GM21367 (cell line): ENCODE results near the gene CDK16.

Source experiments
- ATAC-seq: cut with Tn5 transposase; IDR thresholded peaks from one replicate; pipeline ENCODE4 v1.9.1; 2021; ENCODE audit not compliant: unreplicated experiment

CDK16 gene

DNA sequence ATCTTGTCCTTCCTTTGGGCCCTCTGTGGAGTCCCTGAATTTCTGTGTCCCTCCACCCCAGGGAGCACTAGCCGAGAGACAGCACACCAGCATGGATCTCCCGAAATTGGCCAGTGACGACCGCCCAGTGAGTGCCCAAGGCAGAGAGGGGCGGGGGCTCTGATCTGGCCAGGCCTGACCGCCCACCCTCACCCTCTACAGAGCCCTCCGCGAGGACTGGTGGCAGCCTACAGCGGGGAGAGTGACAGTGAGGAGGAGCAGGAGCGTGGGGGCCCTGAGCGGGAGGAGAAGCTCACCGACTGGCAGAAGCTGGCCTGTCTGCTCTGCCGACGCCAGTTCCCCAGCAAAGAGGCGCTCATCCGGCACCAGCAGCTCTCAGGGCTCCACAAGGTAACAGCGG lies 33.2 kb upstream of the CDK16 start:
- no peak for ATAC-seq

- ATAC-seq: no peak
These were observed 32.3 kb upstream of the CDK16 start for GRCh38 chrX:47186096-47186740.

GRCh38 chrX:47187106-47187677 lies 31.3 kb upstream of the CDK16 start:
- no peak for ATAC-seq

DNA sequence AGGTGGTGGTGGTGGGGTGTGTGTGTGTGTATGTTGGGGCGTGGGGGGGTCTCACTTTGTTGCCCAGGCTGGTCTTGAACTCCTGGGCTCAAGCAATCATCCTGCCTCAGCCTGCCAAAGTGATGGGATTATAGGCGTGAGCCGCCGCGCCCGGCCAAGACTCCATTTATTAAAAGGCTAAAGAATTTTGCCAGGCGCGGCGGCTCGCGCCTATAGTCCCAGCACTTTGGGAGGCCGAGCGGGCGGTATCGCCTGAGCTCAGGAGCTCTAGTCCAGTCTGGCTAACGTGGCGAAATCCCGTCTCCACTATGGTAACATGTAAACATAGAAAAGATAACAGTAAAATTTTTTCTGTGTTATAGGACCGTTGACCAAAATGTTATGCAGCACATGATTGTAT lies 28.6 kb upstream of the CDK16 start:
- ATAC-seq: no peak

- peak; percentile 46 for ATAC-seq
These were observed 27.8 kb upstream of the CDK16 start for GRCh38 chrX:47190445-47191269.

- no peak for ATAC-seq
These were observed 27.1 kb upstream of the CDK16 start for GRCh38 chrX:47191331-47191730.

DNA sequence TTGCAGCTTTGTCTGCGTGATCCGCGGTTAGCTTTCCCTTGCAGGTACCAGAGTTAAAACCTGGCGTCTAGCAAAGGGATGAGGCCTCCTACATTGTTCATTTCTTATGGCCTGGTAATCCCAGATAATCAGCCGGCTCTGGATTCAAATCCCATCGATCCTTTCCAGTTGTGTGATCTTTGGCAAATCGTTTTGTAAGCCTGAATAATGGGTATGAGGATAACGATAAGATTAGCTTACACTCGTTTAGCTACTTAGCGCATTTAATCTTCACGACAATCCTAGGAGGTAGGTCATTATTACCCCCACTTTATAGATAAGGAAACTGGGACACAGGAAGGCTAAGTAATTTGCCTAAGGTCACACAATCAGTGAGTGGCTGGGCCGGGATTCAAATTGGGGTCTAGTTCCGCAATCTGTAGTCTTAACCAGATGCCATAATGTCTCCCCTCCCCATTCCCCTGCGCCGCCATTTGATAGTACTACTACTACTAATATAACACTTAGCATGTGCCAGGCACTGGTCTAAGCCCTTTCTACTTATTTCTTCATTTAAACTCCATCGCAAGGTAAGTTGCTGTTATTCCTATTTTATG lies 26.6 kb upstream of the CDK16 start:
- ATAC-seq: no peak

DNA sequence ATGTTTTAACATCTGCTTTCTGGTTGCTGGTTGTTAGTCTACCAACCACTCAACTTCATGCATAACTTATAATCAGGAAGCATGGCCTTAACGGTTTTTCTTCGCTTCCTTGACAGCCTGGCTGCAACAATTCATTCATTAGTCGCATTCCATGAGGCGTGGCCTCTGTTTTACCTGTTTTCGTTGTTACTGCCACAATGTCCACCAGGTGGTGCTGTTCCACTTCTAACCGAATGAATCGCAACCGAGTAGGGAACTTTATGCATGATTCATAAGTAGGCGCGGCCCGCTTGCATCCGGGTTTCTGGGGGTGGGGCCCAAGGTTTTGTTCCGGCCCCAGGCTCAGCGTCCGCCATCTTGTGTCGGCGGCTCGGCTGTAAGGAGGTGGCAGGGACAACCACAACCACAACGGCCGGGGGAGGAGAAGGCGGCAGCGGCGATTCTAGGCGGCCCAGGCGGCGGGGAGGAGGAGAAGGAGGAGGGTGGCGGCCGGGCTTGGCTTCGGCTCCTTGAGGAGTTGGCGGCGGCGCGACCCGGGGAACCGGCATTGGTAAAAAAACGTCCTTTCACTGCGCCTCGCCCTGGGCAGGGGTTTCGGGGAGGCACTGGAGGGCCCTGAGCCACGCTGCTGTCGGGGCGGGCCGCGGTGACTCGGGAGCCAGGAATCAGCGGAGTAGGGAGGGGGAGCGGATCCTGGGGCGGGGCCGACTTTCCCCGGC lies 24.8 kb upstream of the CDK16 start, which contains the start of gene UBA1:
Gene UBA1, plus strand, starts transcription at position 355 of the 719 bp plus-strand sequence. CDS start 4,974 bp downstream, outside the sequence.
- ATAC-seq: peak; percentile 44

GRCh38 chrX:47194194-47194787 lies 24.2 kb upstream of the CDK16 start:
- ATAC-seq: no peak

DNA sequence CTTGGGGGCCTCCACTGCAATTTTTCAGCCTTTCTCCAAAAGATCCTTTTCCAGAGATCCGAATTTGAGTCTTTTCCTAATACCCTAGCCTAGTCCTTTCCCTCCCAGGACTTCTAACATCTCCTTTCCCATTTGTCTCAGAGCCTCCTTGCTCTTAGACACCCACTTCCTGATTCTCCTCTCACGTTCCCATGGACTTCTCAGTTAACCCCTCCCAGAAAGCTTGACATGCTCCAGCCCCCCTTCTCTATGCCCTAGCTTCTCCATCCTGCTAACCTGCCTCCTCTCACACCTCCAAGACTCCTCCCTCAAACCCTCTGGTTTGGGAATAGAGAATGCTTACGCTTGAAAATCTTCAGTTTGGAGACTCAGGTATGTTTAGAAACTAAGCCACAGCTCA lies 22.4 kb upstream of the CDK16 start:
- no peak for ATAC-seq

DNA sequence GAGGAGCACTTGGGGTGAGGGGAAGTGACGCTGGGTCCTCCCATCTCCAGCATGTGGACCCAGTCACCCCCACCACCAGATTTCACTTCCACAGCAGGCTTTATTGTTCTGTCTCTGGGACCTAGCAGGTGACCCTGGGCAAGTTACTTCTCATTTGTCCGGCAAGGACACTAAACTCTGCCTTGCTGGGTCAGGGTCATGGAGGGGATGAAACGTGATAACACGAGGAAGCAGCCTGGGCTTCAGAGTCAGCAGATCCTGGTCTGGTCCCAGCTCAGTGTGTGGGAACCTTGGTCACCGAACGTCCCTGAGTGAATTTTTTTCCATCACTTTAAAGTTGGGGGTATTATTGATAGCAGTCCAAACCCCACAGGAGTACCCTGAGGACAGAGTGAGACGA lies 21.0 kb upstream of the CDK16 start:
- no peak for ATAC-seq

GRCh38 chrX:47198026-47198686 lies 20.3 kb upstream of the CDK16 start:
- ATAC-seq: no peak

GRCh38 chrX:47198687-47199080 lies 19.8 kb upstream of the CDK16 start:
- no peak for ATAC-seq

- ATAC-seq: no peak
These were observed 19.2 kb upstream of the CDK16 start for GRCh38 chrX:47199286-47199685.

GRCh38 chrX:47200385-47201150 lies 17.9 kb upstream of the CDK16 start:
- no peak for ATAC-seq

DNA sequence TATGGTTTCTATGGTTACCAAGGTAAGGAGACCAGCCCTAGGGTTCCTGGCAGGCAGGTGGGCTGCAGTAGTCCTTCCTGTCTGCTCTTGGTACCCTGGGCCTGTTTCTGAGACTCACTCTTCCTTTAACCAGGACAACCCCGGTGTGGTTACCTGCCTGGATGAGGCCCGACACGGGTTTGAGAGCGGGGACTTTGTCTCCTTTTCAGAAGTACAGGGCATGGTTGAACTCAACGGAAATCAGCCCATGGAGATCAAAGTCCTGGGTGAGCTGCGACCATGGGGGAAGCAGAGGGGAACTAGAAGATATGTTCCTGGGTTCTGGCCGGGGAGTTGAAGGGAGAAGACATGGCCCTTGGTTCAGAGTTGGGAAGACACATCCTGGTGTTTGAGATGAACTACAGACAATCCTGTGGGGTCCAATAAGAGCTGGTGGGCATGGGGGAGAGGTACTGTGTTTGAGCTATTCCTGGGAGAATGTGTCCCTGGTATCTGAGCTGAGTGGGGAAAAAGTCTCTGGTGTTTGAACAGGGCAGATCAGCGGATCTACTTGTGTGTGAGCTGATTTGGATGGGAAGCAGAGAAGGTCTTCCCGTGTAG lies 17.0 kb upstream of the CDK16 start:
- no peak for ATAC-seq

DNA sequence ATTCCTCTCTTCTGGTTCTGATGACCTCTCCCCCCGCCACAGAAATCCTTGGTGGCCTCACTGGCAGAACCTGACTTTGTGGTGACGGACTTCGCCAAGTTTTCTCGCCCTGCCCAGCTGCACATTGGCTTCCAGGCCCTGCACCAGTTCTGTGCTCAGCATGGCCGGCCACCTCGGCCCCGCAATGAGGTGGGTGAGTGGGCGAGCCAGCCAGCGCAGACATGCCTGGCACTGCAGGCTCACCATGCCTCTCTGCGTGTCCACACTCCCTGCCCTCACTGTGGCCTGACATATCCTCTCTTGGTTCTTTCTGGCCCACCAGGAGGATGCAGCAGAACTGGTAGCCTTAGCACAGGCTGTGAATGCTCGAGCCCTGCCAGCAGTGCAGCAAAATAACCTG lies 16.2 kb upstream of the CDK16 start:
- no peak for ATAC-seq

DNA sequence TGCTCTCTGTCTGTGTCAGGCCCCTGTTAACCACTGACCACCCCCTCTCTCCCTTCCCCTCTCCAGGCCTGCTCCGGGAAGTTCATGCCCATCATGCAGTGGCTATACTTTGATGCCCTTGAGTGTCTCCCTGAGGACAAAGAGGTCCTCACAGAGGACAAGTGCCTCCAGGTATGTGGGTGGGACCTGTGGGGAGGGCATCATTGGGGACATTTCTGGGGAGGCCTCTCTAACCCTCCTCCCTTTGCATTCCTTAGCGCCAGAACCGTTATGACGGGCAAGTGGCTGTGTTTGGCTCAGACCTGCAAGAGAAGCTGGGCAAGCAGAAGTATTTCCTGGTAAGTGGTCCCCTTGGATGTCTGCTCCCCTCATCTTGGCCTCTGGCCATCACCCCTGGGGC lies 15.6 kb upstream of the CDK16 start:
- ATAC-seq: no peak

DNA sequence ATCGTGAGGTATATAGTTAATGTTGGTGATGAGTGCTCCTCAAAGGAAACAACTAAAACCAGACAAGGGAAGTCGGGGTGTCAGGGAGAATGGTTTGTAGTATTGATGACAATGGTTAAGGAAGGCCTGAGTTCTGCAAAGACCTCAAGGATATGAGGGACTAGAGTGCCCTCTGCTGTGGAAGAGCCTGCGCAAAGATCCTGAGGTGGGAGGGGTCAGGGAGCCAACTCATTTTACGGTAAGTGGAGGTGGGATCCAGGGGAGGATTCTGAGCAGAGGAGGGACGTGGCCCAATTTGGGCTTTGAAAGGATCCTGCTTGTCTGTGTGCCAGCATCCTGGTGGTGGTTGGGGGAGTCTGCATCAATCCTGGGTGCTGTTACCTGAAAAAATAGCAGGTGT lies 13.5 kb upstream of the CDK16 start:
- ATAC-seq: no peak
